ENCODE results near the gene ADAM12.

DNA sequence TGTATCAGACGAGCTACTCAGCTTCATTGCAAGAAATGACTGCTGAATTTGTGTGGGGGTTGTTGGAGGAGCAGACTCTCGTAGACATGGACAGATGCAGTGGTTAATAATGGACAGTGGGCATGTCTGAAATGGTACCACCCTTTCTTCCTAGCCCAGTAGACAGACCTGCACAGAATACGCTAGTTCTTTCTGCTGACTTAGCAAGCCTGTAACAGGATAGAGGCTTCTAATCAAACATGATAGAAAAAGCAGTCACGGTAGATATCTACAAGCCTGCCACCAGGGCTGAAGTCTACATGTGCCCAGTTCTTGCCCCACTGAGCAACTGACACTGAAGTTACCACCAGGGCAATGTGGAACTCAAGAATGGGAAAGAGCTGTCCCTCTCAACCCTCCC, 303.9 kb downstream of the ADAM12 start:
- TF ChIP-seq, protein P1, sequence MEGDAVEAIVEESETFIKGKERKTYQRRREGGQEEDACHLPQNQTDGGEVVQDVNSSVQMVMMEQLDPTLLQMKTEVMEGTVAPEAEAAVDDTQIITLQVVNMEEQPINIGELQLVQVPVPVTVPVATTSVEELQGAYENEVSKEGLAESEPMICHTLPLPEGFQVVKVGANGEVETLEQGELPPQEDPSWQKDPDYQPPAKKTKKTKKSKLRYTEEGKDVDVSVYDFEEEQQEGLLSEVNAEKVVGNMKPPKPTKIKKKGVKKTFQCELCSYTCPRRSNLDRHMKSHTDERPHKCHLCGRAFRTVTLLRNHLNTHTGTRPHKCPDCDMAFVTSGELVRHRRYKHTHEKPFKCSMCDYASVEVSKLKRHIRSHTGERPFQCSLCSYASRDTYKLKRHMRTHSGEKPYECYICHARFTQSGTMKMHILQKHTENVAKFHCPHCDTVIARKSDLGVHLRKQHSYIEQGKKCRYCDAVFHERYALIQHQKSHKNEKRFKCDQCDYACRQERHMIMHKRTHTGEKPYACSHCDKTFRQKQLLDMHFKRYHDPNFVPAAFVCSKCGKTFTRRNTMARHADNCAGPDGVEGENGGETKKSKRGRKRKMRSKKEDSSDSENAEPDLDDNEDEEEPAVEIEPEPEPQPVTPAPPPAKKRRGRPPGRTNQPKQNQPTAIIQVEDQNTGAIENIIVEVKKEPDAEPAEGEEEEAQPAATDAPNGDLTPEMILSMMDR (conservative IDR thresholded peaks at IDR 0.05 in 1 of 2, IDR thresholded peaks at IDR 0.05 in 1 of 2; ENCODE audit: low read depth in 1 of 2, low read length in 2 of 2) = no peak
- no peak for TF ChIP-seq EZH2 (IDR thresholded peaks at IDR 0.05; ENCODE audit: low read length, missing control alignments)

All from fibroblast of lung (primary cell).